Gastrocnemius medialis (tissue), 4 donors: ENCODE results near the gene GPR12.

Source experiments
- POLR2A ChIP-seq, 2 donors: fragments of 450-650 bp; IDR thresholded peaks; one replicate each; pipeline ENCODE4 v1.6.1; 2017; ENCODE audit warnings: antibody characterized with exemption in 2 of 2, mild to moderate bottlenecking in 2 of 2, moderate library complexity in 2 of 2
- TF ChIP-seq, protein P1 (sequence below), 5 experiments: fragments of 450-650 bp in 3 of 5; fragments of 200-600 bp in 2 of 5; sonication (generic) in 2 of 5; IDR thresholded peaks in 4 of 5; conservative IDR thresholded peaks in 1 of 5; 1 replicate in 4 of 5; 2 replicates in 1 of 5; pipeline ENCODE4 v1.5.1; 2016 to 2019; ENCODE audit warnings: antibody characterized with exemption in 5 of 5, mild to moderate bottlenecking in 3 of 5, moderate library complexity in 3 of 5

DNA sequence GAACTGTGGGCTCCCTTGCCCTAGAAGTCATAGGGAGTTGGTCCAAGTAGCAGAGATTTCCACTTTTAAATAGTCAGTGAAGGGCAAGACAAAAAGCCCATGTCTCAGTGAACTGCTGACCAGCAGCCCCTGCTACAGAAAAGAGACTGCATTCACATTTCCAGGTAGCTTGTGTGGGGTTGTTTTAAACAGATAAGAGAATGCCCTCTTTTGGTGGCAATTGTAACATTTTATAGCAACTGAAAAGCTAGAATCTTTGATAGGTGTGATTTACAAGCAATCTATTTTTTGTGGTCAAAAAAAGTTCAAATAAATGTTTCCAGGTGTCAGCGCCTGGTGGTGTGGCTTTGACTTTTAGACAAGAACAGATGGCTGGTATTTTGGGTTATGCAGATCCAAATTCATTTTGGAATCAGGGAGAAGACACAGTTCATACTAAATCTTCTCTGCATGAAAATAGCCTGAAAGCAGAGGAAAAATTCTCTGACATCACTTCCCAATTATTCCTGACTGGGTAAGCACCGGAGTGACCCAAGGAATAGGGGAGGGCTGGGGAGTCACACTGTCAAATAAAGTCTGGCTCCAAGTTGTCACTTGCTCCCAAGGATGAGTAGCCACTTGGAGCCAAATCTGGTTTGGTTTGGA, 26.2 kb upstream of the GPR12 start:
- TF ChIP-seq, protein P1, sequence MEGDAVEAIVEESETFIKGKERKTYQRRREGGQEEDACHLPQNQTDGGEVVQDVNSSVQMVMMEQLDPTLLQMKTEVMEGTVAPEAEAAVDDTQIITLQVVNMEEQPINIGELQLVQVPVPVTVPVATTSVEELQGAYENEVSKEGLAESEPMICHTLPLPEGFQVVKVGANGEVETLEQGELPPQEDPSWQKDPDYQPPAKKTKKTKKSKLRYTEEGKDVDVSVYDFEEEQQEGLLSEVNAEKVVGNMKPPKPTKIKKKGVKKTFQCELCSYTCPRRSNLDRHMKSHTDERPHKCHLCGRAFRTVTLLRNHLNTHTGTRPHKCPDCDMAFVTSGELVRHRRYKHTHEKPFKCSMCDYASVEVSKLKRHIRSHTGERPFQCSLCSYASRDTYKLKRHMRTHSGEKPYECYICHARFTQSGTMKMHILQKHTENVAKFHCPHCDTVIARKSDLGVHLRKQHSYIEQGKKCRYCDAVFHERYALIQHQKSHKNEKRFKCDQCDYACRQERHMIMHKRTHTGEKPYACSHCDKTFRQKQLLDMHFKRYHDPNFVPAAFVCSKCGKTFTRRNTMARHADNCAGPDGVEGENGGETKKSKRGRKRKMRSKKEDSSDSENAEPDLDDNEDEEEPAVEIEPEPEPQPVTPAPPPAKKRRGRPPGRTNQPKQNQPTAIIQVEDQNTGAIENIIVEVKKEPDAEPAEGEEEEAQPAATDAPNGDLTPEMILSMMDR (IDR thresholded peaks at IDR 0.05 in 4 of 5, conservative IDR thresholded peaks at IDR 0.05 in 1 of 5): no peak
- TF ChIP-seq POLR2A (IDR thresholded peaks at IDR 0.05): no peak
